Osteocyte (in vitro differentiated cells): ENCODE measurements around the gene NPLOC4. TPM values are rescaled to one million over a fixed set of nuclear protein-coding genes. Genes with fewer than 3 reads are reported as not detected.

Source experiments
- DNase-seq: peaks from one replicate; pipeline ENCODE4 v3.0.0; 2021; ENCODE audit warnings: mixed read lengths; ENCODE audit not compliant: unreplicated experiment; ENCODE audit errors: extremely low spot score
- H3K27ac Mint-ChIP-seq: one replicate; pipeline ENCODE4 v1.8.0; 2021; ENCODE audit warnings: mild to moderate bottlenecking, mixed read lengths; ENCODE audit not compliant: unreplicated experiment
- H3K27me3 Mint-ChIP-seq: one replicate; pipeline ENCODE4 v1.8.0; 2021; ENCODE audit warnings: mixed read lengths; ENCODE audit not compliant: unreplicated experiment
- H3K36me3 Mint-ChIP-seq: one replicate; pipeline ENCODE4 v1.8.0; 2021; ENCODE audit warnings: mixed read lengths; ENCODE audit not compliant: unreplicated experiment
- H3K4me1 Mint-ChIP-seq: one replicate; pipeline ENCODE4 v1.8.0; 2021; ENCODE audit warnings: mixed read lengths; ENCODE audit not compliant: unreplicated experiment
- H3K4me3 Mint-ChIP-seq: one replicate; pipeline ENCODE4 v1.8.0; 2021; ENCODE audit warnings: mild to moderate bottlenecking, moderate library complexity, mixed read lengths; ENCODE audit not compliant: unreplicated experiment
- H3K9me3 Mint-ChIP-seq: one replicate; pipeline ENCODE4 v1.8.0; 2021; ENCODE audit warnings: mixed read lengths; ENCODE audit not compliant: unreplicated experiment
- CTCF ChIP-seq: fragments of 200-600 bp; sonication (generic); IDR thresholded peaks from 2 replicates; pipeline ENCODE4 v1.5.0; 2021; ENCODE audit warnings: antibody characterized with exemption, mild to moderate bottlenecking, moderate library complexity
- total RNA-seq: library from RNA; stranded (reverse); gene quantifications from 2 replicates; pipeline ENCODE4 v1.2.1, GENCODE V29; 2021

The NPLOC4 gene
- total RNA-seq, 1 donor from 2014 or later, result 99.7 TPM

DNA sequence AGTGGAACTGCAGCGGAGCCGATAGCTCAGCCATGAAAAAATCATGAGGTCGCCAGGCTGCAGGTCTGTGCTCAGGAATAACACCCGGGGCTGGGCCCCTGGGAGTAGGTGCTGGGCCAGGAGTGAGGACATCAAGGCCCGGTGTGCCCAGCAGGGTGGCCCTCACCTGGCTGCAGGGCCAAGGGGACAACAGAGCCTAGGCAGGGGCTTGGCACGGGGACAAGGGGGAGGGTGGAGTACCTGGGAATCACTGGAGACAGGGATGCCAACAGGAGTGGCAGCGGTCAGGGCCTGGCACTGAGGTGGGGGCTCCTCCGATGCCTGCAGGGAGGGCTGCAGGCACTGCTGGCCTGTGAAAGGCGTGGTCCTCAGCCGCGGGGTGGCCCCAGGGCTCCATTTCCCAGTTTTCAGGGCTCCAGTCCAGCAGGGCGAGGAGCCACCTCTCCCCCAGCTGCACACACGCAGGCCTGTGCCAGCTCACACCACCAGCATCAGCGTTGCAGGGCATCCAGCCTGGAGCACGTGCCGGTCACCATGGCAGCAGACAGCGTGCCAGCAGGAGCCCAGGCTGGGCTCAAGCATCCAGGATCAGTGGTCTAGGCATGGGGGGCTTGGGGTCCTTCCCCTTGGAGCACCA lies 113.4 kb downstream of the NPLOC4 start:
- Mint-ChIP-seq H3K27me3 (no peaks in the 10 kb centered on the region), H3K4me3 (no peak overlapping the region), H3K9me3 (no peaks in the 10 kb centered on the region), H3K4me1 (peaks cover 15% of the 10 kb centered on the region), H3K36me3 (no peaks in the 10 kb centered on the region), H3K27ac (no peak overlapping the region)
- no peak for DNase-seq
- TF ChIP-seq CTCF, result no peak

DNA sequence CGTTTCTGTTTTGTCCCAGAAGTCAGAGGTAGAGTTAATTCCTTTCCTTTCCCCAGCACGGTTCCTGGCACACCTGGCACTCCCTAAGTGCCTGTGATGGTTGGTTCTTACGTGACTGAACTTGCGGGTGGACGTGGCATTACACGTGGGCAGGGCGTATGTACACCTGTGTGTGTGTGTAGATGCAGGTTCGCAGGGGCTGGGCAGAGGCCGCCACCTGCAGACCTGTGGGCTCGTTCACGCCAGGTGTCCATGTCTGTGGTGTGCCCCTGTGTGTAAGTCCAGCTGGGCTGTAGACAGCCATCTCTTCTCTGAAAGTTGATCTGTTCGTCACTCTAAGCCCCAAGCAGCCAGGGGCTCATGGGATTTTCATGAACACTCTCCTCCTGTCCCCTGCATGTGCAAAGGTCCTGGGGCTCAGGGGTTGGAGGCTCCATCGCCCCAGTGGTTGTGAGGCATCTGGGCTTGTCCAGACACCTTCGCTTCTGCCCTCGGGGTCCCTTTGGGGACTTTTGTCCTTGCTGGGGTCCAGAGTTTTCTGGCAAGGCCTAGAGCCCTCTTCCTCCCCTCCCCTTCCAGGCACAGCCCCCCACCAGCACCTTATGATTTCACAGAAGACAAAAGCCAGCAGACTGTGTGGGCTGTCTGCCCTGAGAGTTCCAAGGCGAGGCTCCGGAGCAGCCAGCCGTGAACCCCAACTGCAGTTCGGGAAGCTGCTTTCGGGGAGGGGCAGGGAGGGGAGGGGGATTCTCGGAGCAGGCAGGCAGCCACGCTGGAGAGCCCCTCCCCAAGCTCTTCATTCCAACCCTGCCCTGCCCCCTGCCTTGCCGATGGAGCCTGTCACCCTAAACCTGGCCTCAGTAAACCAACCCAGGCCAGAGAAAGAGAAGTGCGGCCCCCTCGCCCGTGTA lies 114.2 kb downstream of the NPLOC4 start:
- H3K27me3 Mint-ChIP-seq, result no peaks in the 10 kb centered on the region
- no peak overlapping the region for H3K4me3 Mint-ChIP-seq
- no peaks in the 10 kb centered on the region for H3K9me3 Mint-ChIP-seq
- no peak for DNase-seq
- H3K4me1 Mint-ChIP-seq, result peaks cover 22% of the 10 kb centered on the region
- TF ChIP-seq CTCF, result no peak
- H3K27ac Mint-ChIP-seq, result no peak overlapping the region
- H3K36me3 Mint-ChIP-seq, result no peaks in the 10 kb centered on the region

GRCh38 chr17:81520021-81520901 lies 116.7 kb downstream of the NPLOC4 start:
- Mint-ChIP-seq H3K4me1 (peaks cover 41% of the 10 kb centered on the region), H3K9me3 (no peaks in the 10 kb centered on the region), H3K36me3 (no peaks in the 10 kb centered on the region), H3K27ac (no peak overlapping the region), H3K4me3 (no peak overlapping the region), H3K27me3 (no peaks in the 10 kb centered on the region)
- no peak for DNase-seq
- no peak for TF ChIP-seq CTCF

- DNase-seq, result no peak
- Mint-ChIP-seq H3K27ac (no peak overlapping the region), H3K9me3 (no peaks in the 10 kb centered on the region), H3K36me3 (no peaks in the 10 kb centered on the region), H3K4me1 (peaks cover 43% of the 10 kb centered on the region), H3K27me3 (no peaks in the 10 kb centered on the region), H3K4me3 (no peak overlapping the region)
- TF ChIP-seq CTCF, result peak; percentile 45
Observed at GRCh38 chr17:81519284-81520020, 117.5 kb downstream of the NPLOC4 start.
